K562 (cell line): ENCODE data around the gene TRMT10B. TPM values are rescaled to one million over a fixed set of nuclear protein-coding genes. Genes with fewer than 3 reads are reported as not detected.

Experiments
- ATAC-seq: fragments of 200-7000 bp; cut with Tn5 transposase; 3 replicates; pipeline ENCODE4 v1.9.1; 2020; ENCODE audit warnings: moderate library complexity
- BruUV-seq: library from RNA; stranded (reverse); fragments of 400-500 nt; replicated peaks from 2 replicates; lab custom pipeline; 2021; lab: Mats Ljungman, UMichigan
- CTCF ChIA-PET: fragments of 300-600 bp; formaldehyde crosslinking; extraction: SDS; loops from one replicate; lab custom pipeline; 2021; ENCODE audit warnings: low intra/inter-chr PET ratio; lab: Yijun Ruan, JAX
- POLR2A ChIA-PET: fragments of 300-600, 350-650 bp; sonication (Branson Sonifier 250); formaldehyde crosslinking; extraction: SDS; loops from one replicate; lab custom pipeline; 2021; ENCODE audit warnings: antibody characterized with exemption, inconsistent platforms; lab: Yijun Ruan, JAX
- DNase-seq, 4 experiments: peaks; one replicate each; pipeline versions ENCODE4 v3.0.0 to v3.0.0-alpha.2; 2011 to 2018; ENCODE audit warnings: low spot score in 3 of 4, mixed read lengths in 3 of 4; ENCODE audit errors: extremely low read depth in 1 of 4
- FAIRE-seq: peaks from 2 replicates; lab custom pipeline; 2011; peaks lifted over from hg19 to GRCh38; lab: Jason Lieb, UNC
- H2AFZ ChIP-seq: 2 replicates; pipeline ENCODE4 v1.6.0; 2011; ENCODE audit warnings: low read depth, low read length, control low read depth, inconsistent platforms
- H3K27ac ChIP-seq: fragments of 200-600 bp; 3 replicates; pipeline ENCODE4 v1.8.0; 2011; ENCODE audit warnings: low read depth, mild to moderate bottlenecking, control low read depth, inconsistent platforms, low read length, moderate library complexity, mixed read lengths; ENCODE audit errors: extremely low read depth
- H3K27me3 ChIP-seq, 2 experiments: fragments of 300-600 bp in 1 of 2; 2 replicates in 1 of 2; 3 replicates in 1 of 2; pipeline versions ENCODE4 v1.6.0 to v1.8.0; 2011; ENCODE audit warnings: inconsistent platforms in 2 of 2, low read length in 2 of 2, mild to moderate bottlenecking in 1 of 2, mixed read lengths in 1 of 2, moderate library complexity in 1 of 2; ENCODE audit not compliant: control insufficient read depth in 2 of 2, insufficient read depth in 2 of 2
- H3K36me3 ChIP-seq: fragments of 300-600 bp; 3 replicates; pipeline ENCODE4 v1.8.0; 2011; ENCODE audit warnings: mild to moderate bottlenecking, low read length, inconsistent platforms; ENCODE audit not compliant: control insufficient read depth, insufficient read depth
- H3K4me1 ChIP-seq, 2 experiments: fragments of 200-600 bp in 1 of 2; replicated peaks in 1 of 2; 2 replicates in 1 of 2; 3 replicates in 1 of 2; pipeline versions ENCODE4 v1.5.1 to v1.8.0; 2011; ENCODE audit warnings: inconsistent platforms in 2 of 2, low read length in 2 of 2, mild to moderate bottlenecking in 1 of 2, mixed read lengths in 1 of 2, moderate library complexity in 1 of 2; ENCODE audit not compliant: control insufficient read depth in 2 of 2, insufficient read depth in 2 of 2
- H3K4me2 ChIP-seq: 2 replicates; pipeline ENCODE4 v1.6.1; 2011; ENCODE audit warnings: low read length, control low read depth, inconsistent platforms, mixed read lengths; ENCODE audit not compliant: insufficient read depth
- H3K4me3 ChIP-seq: fragments of 200-600 bp; sonication (generic), shearing (Covaris generic); 2 replicates; pipeline ENCODE4 v1.5.1; 2016; ENCODE audit warnings: control low read depth, inconsistent platforms
- H3K79me2 ChIP-seq: fragments of 200-600 bp; 3 replicates; pipeline ENCODE4 v1.8.0; 2011; ENCODE audit warnings: low read length, inconsistent platforms; ENCODE audit not compliant: control insufficient read depth, insufficient read depth
- H3K9ac ChIP-seq, 2 experiments: 2 replicates each; pipeline versions ENCODE4 v1.6.0 to v1.6.1; 2011; ENCODE audit warnings: low read depth in 2 of 2, low read length in 2 of 2, control low read depth in 1 of 2, inconsistent platforms in 1 of 2, mild to moderate bottlenecking in 1 of 2, mixed read lengths in 1 of 2; ENCODE audit not compliant: insufficient read depth in 1 of 2
- H3K9me1 ChIP-seq: one replicate; pipeline ENCODE4 v1.6.0; 2011; ENCODE audit warnings: inconsistent platforms, mild to moderate bottlenecking, low read length, moderate library complexity; ENCODE audit not compliant: control insufficient read depth, insufficient read depth
- H3K9me3 ChIP-seq: replicated peaks from 2 replicates; pipeline ENCODE4 v1.5.1; 2011; ENCODE audit warnings: low read depth, low read length, inconsistent platforms; ENCODE audit not compliant: control insufficient read depth, insufficient read depth
- H4K20me1 ChIP-seq: replicated peaks from 2 replicates; pipeline ENCODE4 v1.6.1; 2011; ENCODE audit warnings: low read length, inconsistent platforms, mixed read lengths; ENCODE audit not compliant: control insufficient read depth, insufficient read depth
- ARNT ChIP-seq, 2 experiments: fragments of 450-650 bp; IDR thresholded peaks; 2 replicates each; pipeline ENCODE4 v1.6.1; 2016; ENCODE audit warnings: mild to moderate bottlenecking in 1 of 2
- E2F3 ChIP-seq: fragments of 250-450 bp; sonication (Bioruptor Pico); IDR thresholded peaks from 2 replicates; pipeline ENCODE4 v1.4.0; 2020; ENCODE audit warnings: mild to moderate bottlenecking
- GATA2 ChIP-seq: sonication (generic); formaldehyde crosslinking; IDR thresholded peaks from 2 replicates; pipeline ENCODE4 v1.4.0; 2020; ENCODE audit warnings: mild to moderate bottlenecking, missing genetic modification reagents
- HCFC1 ChIP-seq: IDR thresholded peaks from 2 replicates; pipeline ENCODE4 v1.6.1; 2012; ENCODE audit warnings: low read depth, low read length, improper control_type of control experiment
- HMGN3 ChIP-seq: IDR thresholded peaks from 2 replicates; pipeline ENCODE4 v1.6.1; 2011; ENCODE audit warnings: borderline replicate concordance, low read depth, mild to moderate bottlenecking, mixed read lengths, low read length; ENCODE audit not compliant: insufficient read length; ENCODE audit errors: extremely low read depth
- HMGXB4 ChIP-seq: sonication (generic); formaldehyde crosslinking; IDR thresholded peaks from 2 replicates; pipeline ENCODE4 v1.8.1; 2023; ENCODE audit warnings: mild to moderate bottlenecking, missing genetic modification reagents
- HNRNPK ChIP-seq: fragments of 200-400 bp; formaldehyde crosslinking; IDR thresholded peaks from one replicate; pipeline ENCODE4 v1.6.1; 2018; ENCODE audit warnings: mild to moderate bottlenecking, low read depth, low read length; ENCODE audit not compliant: poor library complexity, severe bottlenecking
- MCM3 ChIP-seq: fragments of 450-650 bp; IDR thresholded peaks from 2 replicates; pipeline ENCODE4 v1.6.1; 2016
- NR0B1 ChIP-seq: fragments of 450-650 bp; IDR thresholded peaks from one replicate; pipeline ENCODE4 v1.6.1; 2018; ENCODE audit warnings: mild to moderate bottlenecking, moderate library complexity; ENCODE audit not compliant: partially characterized antibody
- PRMT5 ChIP-seq: sonication (generic); formaldehyde crosslinking; IDR thresholded peaks from 2 replicates; pipeline ENCODE4 v1.5.0; 2020; ENCODE audit warnings: missing genetic modification reagents
- PURB ChIP-seq: sonication (generic); formaldehyde crosslinking; IDR thresholded peaks from 2 replicates; pipeline ENCODE4 v1.9.0; 2021; ENCODE audit warnings: low read depth, mild to moderate bottlenecking, missing genetic modification reagents
- SLC30A9 ChIP-seq: fragments of 250-450 bp; sonication (Bioruptor Pico); IDR thresholded peaks from 2 replicates; pipeline ENCODE4 v1.8.0; 2022; ENCODE audit warnings: mild to moderate bottlenecking, moderate library complexity
- ZFP30 ChIP-seq: fragments of 250-450 bp; sonication (Bioruptor Pico); IDR thresholded peaks from 2 replicates; pipeline ENCODE4 v1.8.0; 2022; ENCODE audit warnings: moderate library complexity, mild to moderate bottlenecking, inconsistent platforms, borderline replicate concordance
- ZNF655 ChIP-seq: fragments of 250-450 bp; sonication (Bioruptor Pico); IDR thresholded peaks from 2 replicates; pipeline ENCODE4 v1.5.0; 2021
- ZNF717 ChIP-seq: fragments of 250-450 bp; sonication (Bioruptor Pico); IDR thresholded peaks from 2 replicates; pipeline ENCODE4 v1.5.0; 2021
- WGBS: fragments of 100-300 bp; shearing (Covaris generic); methylation state at CpG from one replicate; pipeline ENCODE4 v1.1.6; 2016; ENCODE audit warnings: low coverage, mixed read lengths; ENCODE audit not compliant: insufficient coverage; ENCODE audit errors: missing lambda C conversion rate; 5-methylcytosine and 5-hydroxymethylcytosine counted together
- in situ Hi-C: fragments of 300-500 bp; cut with MboI; formaldehyde crosslinking; loops from 4 replicates; pipeline ENCODE4 v1.15.0; 2018; ENCODE audit warnings: inconsistent platforms, mixed read lengths
- intact Hi-C: fragments of 100-400 bp; cut with micrococcal nuclease; formaldehyde crosslinking; loops from 2 replicates; pipeline ENCODE4 v1.14.2; 2022
- polyA plus RNA-seq, 8 experiments: library from polyadenylated mRNA; depleted of rRNA in 4 of 8; stranded (reverse) in 5 of 8; unstranded in 3 of 8; fragments of >200 nt; fragmentation: Nextera tagmentation in 2 of 8; fragmentation: Illumina TruSeq in 1 of 8; extraction: Ambion mirVana in 2 of 8; extraction: Trizol in 1 of 8; gene quantifications; 2 replicates each; pipeline versions ENCODE4 v1.2.1 to v1.2.3, GENCODE V29; 2011 to 2014; ENCODE audit warnings: inconsistent platforms in 1 of 8, missing spikeins in 1 of 8
- total RNA-seq, 7 experiments: library from RNA; depleted of rRNA in 6 of 7; stranded (reverse); fragments of >200 nt in 6 of 7; fragmentation: Illumina TruSeq in 2 of 7; extraction: Trizol in 2 of 7; gene quantifications; 2 replicates each; pipeline versions ENCODE4 v1.2.1 to v1.2.3, GENCODE V29; 2011 to 2021; ENCODE audit warnings: low replicate concordance in 1 of 7
- TF ChIP-seq, protein P1 (sequence below): fragments of 450-650 bp; formaldehyde crosslinking; conservative IDR thresholded peaks from 2 replicates; pipeline ENCODE4 v1.4.0; 2022; ENCODE audit warnings: mild to moderate bottlenecking, missing genetic modification characterization
- TF ChIP-seq, protein P2 (sequence below): sonication (generic); formaldehyde crosslinking; IDR thresholded peaks from 2 replicates; pipeline ENCODE4 v1.8.0; 2022; ENCODE audit warnings: mild to moderate bottlenecking, missing genetic modification reagents

Gene TRMT10B
- total and polyA plus RNA-seq, 9 of the 15 experiments (the other 6 are each of a cell fraction or from before 2014, with no cell fraction given) = 2.9 to 13.4 (median 7.0) TPM

GRCh38 chr9:37818849-37819248, 65.2 kb downstream of the TRMT10B start (continued):
- TF ChIP-seq, protein P1, sequence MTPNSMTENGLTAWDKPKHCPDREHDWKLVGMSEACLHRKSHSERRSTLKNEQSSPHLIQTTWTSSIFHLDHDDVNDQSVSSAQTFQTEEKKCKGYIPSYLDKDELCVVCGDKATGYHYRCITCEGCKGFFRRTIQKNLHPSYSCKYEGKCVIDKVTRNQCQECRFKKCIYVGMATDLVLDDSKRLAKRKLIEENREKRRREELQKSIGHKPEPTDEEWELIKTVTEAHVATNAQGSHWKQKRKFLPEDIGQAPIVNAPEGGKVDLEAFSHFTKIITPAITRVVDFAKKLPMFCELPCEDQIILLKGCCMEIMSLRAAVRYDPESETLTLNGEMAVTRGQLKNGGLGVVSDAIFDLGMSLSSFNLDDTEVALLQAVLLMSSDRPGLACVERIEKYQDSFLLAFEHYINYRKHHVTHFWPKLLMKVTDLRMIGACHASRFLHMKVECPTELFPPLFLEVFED (CRISPR knock-in tag) = no peak
- TF ChIP-seq, protein P2, sequence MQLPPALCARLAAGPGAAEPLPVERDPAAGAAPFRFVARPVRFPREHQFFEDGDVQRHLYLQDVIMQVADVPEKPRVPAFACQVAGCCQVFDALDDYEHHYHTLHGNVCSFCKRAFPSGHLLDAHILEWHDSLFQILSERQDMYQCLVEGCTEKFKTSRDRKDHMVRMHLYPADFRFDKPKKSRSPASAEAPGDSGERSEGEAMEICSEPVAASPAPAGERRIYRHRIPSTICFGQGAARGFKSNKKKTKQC = no peak
- TF ChIP-seq PRMT5 (CRISPR knock-in tag) (no peak), MCM3 (no peak), GATA2 (no peak), ARNT (IDR thresholded peaks at IDR 0.05) (no peak)
- TF ChIP-seq, all 486 proteins: peak for 6

- in situ Hi-C loops = no loop called here
- WGBS = 86% methylated on average over 5 of the region's 5 CpGs
- POLR2A ChIA-PET = interaction anchor here (0.8 to 2.7 kb wide), 2 partner anchors 20 to 61 kb away, joined by 3 to 9 read pairs; no protein-coding TSS in a partner anchor
- Histone ChIP-seq H4K20me1 (no peaks in the 10 kb centered on the region), H3K4me2 (no peak overlapping the region), H3K4me3 (no peak overlapping the region), H2AFZ (no peak overlapping the region), H3K4me1 (no peaks in the 10 kb centered on the region; a peak in 1 of 5 replicates), H3K27ac (no peak overlapping the region), H3K36me3 (peaks cover 50% of the 10 kb centered on the region), H3K27me3 (no peaks in the 10 kb centered on the region), H3K79me2 (peaks cover 15% of the 10 kb centered on the region), H3K9me3 (no peaks in the 10 kb centered on the region), H3K9me1 (no peaks in the 10 kb centered on the region), H3K9ac (no peak overlapping the region)
- no TSS peak for BruUV-seq
- DNase-seq (no peak), FAIRE-seq (no peak), ATAC-seq (no peak)
- CTCF ChIA-PET = no interaction called here
- intact Hi-C loops = no loop called here
- TF ChIP-seq HNRNPK (no peak), NR0B1 (no peak), HCFC1 (no peak), ZFP30 (CRISPR knock-in tag) (no peak), HMGN3 (no peak), ZNF717 (CRISPR knock-in tag) (no peak), ZNF655 (CRISPR knock-in tag) (no peak), SLC30A9 (CRISPR knock-in tag) (no peak), HMGXB4 (CRISPR knock-in tag) (no peak), E2F3 (CRISPR knock-in tag) (no peak), PURB (no peak)
Observed at GRCh38 chr9:37820142-37820541, 66.5 kb downstream of the TRMT10B start.
